Panc1 (cell line): ENCODE results near the gene RGS3. TPM values are rescaled to one million over a fixed set of nuclear protein-coding genes. Genes with fewer than 3 reads are reported as not detected.

Source experiments
- ATAC-seq: fragments of 200-7000 bp; cut with Tn5 transposase; 2 replicates; pipeline ENCODE4 v1.9.1; 2020; ENCODE audit warnings: mild to moderate bottlenecking, moderate library complexity
- BruUV-seq: library from RNA; stranded (reverse); fragments of 400-500 nt; replicated peaks from 2 replicates; lab custom pipeline; 2021; lab: Mats Ljungman, UMichigan
- CTCF ChIA-PET: fragments of 300-600 bp; sonication (Branson Sonifier 250); formaldehyde crosslinking; loops from one replicate; lab custom pipeline; 2022; ENCODE audit warnings: antibody characterized with exemption; lab: Charles Lee
- POLR2A ChIA-PET: fragments of 300-600 bp; sonication (Branson Sonifier 250); formaldehyde crosslinking; loops from one replicate; lab custom pipeline; 2022; ENCODE audit warnings: antibody characterized with exemption; lab: Charles Lee
- DNase-seq: peaks from one replicate; pipeline ENCODE4 v3.0.0-alpha.2; 2010; ENCODE audit warnings: low read depth, low spot score
- H3K27ac ChIP-seq: 2 replicates; pipeline ENCODE4 v1.5.1; 2011; ENCODE audit warnings: mild to moderate bottlenecking, low read length, inconsistent platforms
- H3K27me3 ChIP-seq: fragments of 200-500 bp; sonication (Bioruptor generic); 2 replicates; pipeline ENCODE4 v1.6.0; 2014; ENCODE audit warnings: low read length, inconsistent platforms; ENCODE audit not compliant: control insufficient read depth, insufficient read depth
- H3K36me3 ChIP-seq: fragments of 200-500 bp; sonication (Bioruptor generic); 2 replicates; pipeline ENCODE4 v1.5.1; 2014; ENCODE audit warnings: inconsistent platforms, mild to moderate bottlenecking, low read length, moderate library complexity; ENCODE audit not compliant: control insufficient read depth, insufficient read depth
- H3K4me1 ChIP-seq: 2 replicates; pipeline ENCODE4 v1.5.1; 2011; ENCODE audit warnings: inconsistent platforms, mild to moderate bottlenecking, low read length, moderate library complexity; ENCODE audit not compliant: control insufficient read depth, insufficient read depth
- H3K4me3 ChIP-seq, 2 experiments: 2 replicates each; pipeline ENCODE4 v1.5.1; 2011 to 2012; ENCODE audit warnings: low read depth in 2 of 2, low read length in 2 of 2, mild to moderate bottlenecking in 2 of 2, inconsistent platforms in 1 of 2, moderate library complexity in 1 of 2
- H3K9me3 ChIP-seq: fragments of 200-500 bp; sonication (Bioruptor generic); 2 replicates; pipeline ENCODE4 v1.5.1; 2014; ENCODE audit warnings: low read depth, mild to moderate bottlenecking, inconsistent platforms, low read length, moderate library complexity; ENCODE audit not compliant: control insufficient read depth, insufficient read depth
- CTCF ChIP-seq: fragments of 450-650 bp; IDR thresholded peaks from 2 replicates; pipeline ENCODE4 v1.5.1; 2017; ENCODE audit warnings: mild to moderate bottlenecking
- POLR2AphosphoS5 ChIP-seq: IDR thresholded peaks from 2 replicates; pipeline ENCODE4 v1.6.1; 2012; ENCODE audit warnings: mild to moderate bottlenecking, low read depth, low read length, moderate library complexity
- REST ChIP-seq, 2 experiments: IDR thresholded peaks; 2 replicates each; pipeline ENCODE4 v1.6.1; 2011 to 2012; ENCODE audit warnings: low read depth in 2 of 2, control low read depth in 1 of 2, low read length in 1 of 2, mild to moderate bottlenecking in 1 of 2, moderate library complexity in 1 of 2; ENCODE audit not compliant: insufficient read depth in 1 of 2
- SIN3A ChIP-seq: IDR thresholded peaks from 2 replicates; pipeline ENCODE4 v1.6.1; 2012; ENCODE audit warnings: low read depth, mild to moderate bottlenecking, low read length, moderate library complexity, borderline replicate concordance; ENCODE audit not compliant: insufficient read depth
- TCF7L2 ChIP-seq: IDR thresholded peaks from 2 replicates; pipeline ENCODE4 v1.6.1; 2011; ENCODE audit warnings: mild to moderate bottlenecking, low read depth, low read length, inconsistent platforms
- in situ Hi-C: cut with HindIII; loops from 2 replicates; pipeline ENCODE4 v1.10.0; 2016; ENCODE audit warnings: low sequenced_read_pairs, low pct_unique_long_range_greater_than_20kb
- intact Hi-C: fragments of 100-400 bp; cut with micrococcal nuclease; formaldehyde crosslinking; loops from one replicate; pipeline ENCODE4 v1.10.0; 2022; ENCODE audit not compliant: unreplicated experiment
- total RNA-seq: library from RNA; stranded (reverse); gene quantifications from one replicate; pipeline ENCODE4 v1.2.1, GENCODE V29; 2021; ENCODE audit not compliant: unreplicated experiment

Gene RGS3
- total RNA-seq, 1 experiment from 2014 or later = 15.1 TPM

- ChIA-PET CTCF (no interaction called here), POLR2A (no interaction called here)
- Histone ChIP-seq H3K27ac (no peak overlapping the region), H3K36me3 (no peaks in the 10 kb centered on the region), H3K4me3 (no peak overlapping the region), H3K4me1 (no peaks in the 10 kb centered on the region), H3K9me3 (no peaks in the 10 kb centered on the region), H3K27me3 (no peaks in the 10 kb centered on the region)
- ATAC-seq (no peak), DNase-seq (no peak)
- no TSS peak for BruUV-seq
- TF ChIP-seq TCF7L2 (no peak), REST (IDR thresholded peaks at IDR 0.05; ENCODE audit: insufficient read depth in 1 of 2, low read depth in 2 of 2, low read length in 1 of 2) (no peak), CTCF (no peak), SIN3A (no peak), POLR2AphosphoS5 (no peak)
- in situ Hi-C loops (no loop called here), intact Hi-C loops (no loop called here)
Measured at GRCh38 chr9:113535756-113536155, 72.2 kb downstream of the RGS3 start.

- CTCF ChIA-PET = no interaction called here
- BruUV-seq = no TSS peak
Measured at GRCh38 chr9:113536166-113536482, 72.6 kb downstream of the RGS3 start.

More at GRCh38 chr9:113536166-113536482, 72.6 kb downstream of the RGS3 start:
- no peak for TF ChIP-seq SIN3A
- TF ChIP-seq REST (IDR thresholded peaks at IDR 0.05; ENCODE audit: insufficient read depth in 1 of 2, low read depth in 2 of 2, low read length in 1 of 2) = no peak
- TF ChIP-seq POLR2AphosphoS5 = no peak
- no peak for TF ChIP-seq CTCF
- no peak for TF ChIP-seq TCF7L2
- Histone ChIP-seq H3K4me3 (no peak overlapping the region), H3K27ac (no peak overlapping the region), H3K27me3 (no peaks in the 10 kb centered on the region), H3K4me1 (no peaks in the 10 kb centered on the region), H3K9me3 (no peaks in the 10 kb centered on the region), H3K36me3 (no peaks in the 10 kb centered on the region)
- intact Hi-C loops (no loop called here), in situ Hi-C loops (no loop called here)
- DNase-seq (no peak), ATAC-seq (no peak)
- POLR2A ChIA-PET = no interaction called here
